HepG2 (cell line): Measurements from ENCODE around the gene ERMARD. TPM values are rescaled to one million over a fixed set of nuclear protein-coding genes. Genes with fewer than 3 reads are reported as not detected.

Experiments used
- BHLHE40 ChIP-seq: IDR thresholded peaks from 2 replicates; pipeline ENCODE4 v1.6.1; 2011; ENCODE audit warnings: low read length, improper control_type of control experiment
- CCDC6 ChIP-seq: sonication (generic); formaldehyde crosslinking; IDR thresholded peaks from 2 replicates; pipeline ENCODE4 v1.8.1; 2022; ENCODE audit warnings: mild to moderate bottlenecking, missing genetic modification reagents, moderate library complexity
- GATAD2A ChIP-seq: IDR thresholded peaks from 2 replicates; pipeline ENCODE4 v1.6.1; 2016
- HOXD1 ChIP-seq: sonication (generic); formaldehyde crosslinking; IDR thresholded peaks from 2 replicates; pipeline ENCODE4 v1.5.0; 2020; ENCODE audit warnings: missing genetic modification reagents
- NFE2L1 ChIP-seq: sonication (generic); formaldehyde crosslinking; IDR thresholded peaks from 2 replicates; pipeline ENCODE4 v1.4.0; 2020; ENCODE audit warnings: missing genetic modification reagents, mild to moderate bottlenecking, borderline replicate concordance
- PHF20 ChIP-seq: sonication (generic); formaldehyde crosslinking; IDR thresholded peaks from 2 replicates; pipeline ENCODE4 v1.5.0; 2020; ENCODE audit warnings: mild to moderate bottlenecking, missing genetic modification reagents
- SMARCC2 ChIP-seq: fragments of 450-650 bp; IDR thresholded peaks from 2 replicates; pipeline ENCODE4 v1.6.1; 2017; ENCODE audit warnings: antibody characterized with exemption, mild to moderate bottlenecking
- TAF15 ChIP-seq: fragments of 200-400 bp; formaldehyde crosslinking; IDR thresholded peaks from one replicate; pipeline ENCODE4 v1.6.1; 2018; ENCODE audit warnings: mild to moderate bottlenecking, low read depth, low read length; ENCODE audit not compliant: poor library complexity, severe bottlenecking
- TBL1XR1 ChIP-seq: fragments of 150-350 bp; IDR thresholded peaks from 2 replicates; pipeline ENCODE4 v1.6.1; 2014; ENCODE audit warnings: borderline replicate concordance, low read length; ENCODE audit not compliant: partially characterized antibody
- ZC3H4 ChIP-seq: sonication (generic); formaldehyde crosslinking; IDR thresholded peaks from 2 replicates; pipeline ENCODE4 v1.4.0; 2020; ENCODE audit warnings: missing genetic modification reagents, borderline replicate concordance
- ZFP36L1 ChIP-seq: sonication (generic); formaldehyde crosslinking; IDR thresholded peaks from 2 replicates; pipeline ENCODE4 v1.8.0; 2022; ENCODE audit warnings: mild to moderate bottlenecking, missing genetic modification reagents, moderate library complexity
- ZIK1 ChIP-seq: sonication (generic); formaldehyde crosslinking; IDR thresholded peaks from 2 replicates; pipeline ENCODE4 v1.5.0; 2020; ENCODE audit warnings: mild to moderate bottlenecking, low read depth, missing genetic modification reagents, borderline replicate concordance
- ZNF263 ChIP-seq: sonication (generic); formaldehyde crosslinking; IDR thresholded peaks from 2 replicates; pipeline ENCODE4 v1.4.0; 2020; ENCODE audit warnings: missing genetic modification reagents
- ZNF75D ChIP-seq: sonication (generic); formaldehyde crosslinking; IDR thresholded peaks from 2 replicates; pipeline ENCODE4 v1.8.1; 2023; ENCODE audit warnings: missing genetic modification reagents, mild to moderate bottlenecking, borderline replicate concordance
- ZNF772 ChIP-seq: sonication (generic); formaldehyde crosslinking; IDR thresholded peaks from 2 replicates; pipeline ENCODE4 v1.5.0; 2020; ENCODE audit warnings: mild to moderate bottlenecking, missing genetic modification reagents
- polyA plus RNA-seq, 8 experiments: library from polyadenylated mRNA; depleted of rRNA in 3 of 8; stranded (reverse) in 7 of 8; unstranded in 1 of 8; fragments of >200 nt; fragmentation: Illumina TruSeq in 4 of 8; extraction: Trizol in 4 of 8; gene quantifications; 2 replicates each; pipeline versions ENCODE4 v1.2.1 to v1.2.3, GENCODE V29; 2011 to 2016; ENCODE audit warnings: low read depth in 4 of 8, missing spikeins in 1 of 8, mixed read lengths in 1 of 8; ENCODE audit not compliant: insufficient read depth in 1 of 8
- total RNA-seq, 5 experiments: library from RNA; depleted of rRNA; stranded (reverse); fragments of >200 nt; fragmentation: Illumina TruSeq; extraction: Trizol; gene quantifications; 2 replicates each; pipeline ENCODE4 v1.2.3, GENCODE V29; 2016; ENCODE audit warnings: low read depth in 1 of 5
- TF ChIP-seq, protein P1 (sequence below): sonication (generic); formaldehyde crosslinking; conservative IDR thresholded peaks from 2 replicates; pipeline ENCODE4 v1.5.0; 2020; ENCODE audit warnings: missing genetic modification reagents
- TF ChIP-seq, protein P2 (sequence below): sonication (generic); formaldehyde crosslinking; IDR thresholded peaks from 2 replicates; pipeline ENCODE4 v1.4.0; 2020; ENCODE audit warnings: mild to moderate bottlenecking, missing genetic modification reagents
- TF ChIP-seq, protein P3 (sequence below): conservative IDR thresholded peaks from 2 replicates; pipeline ENCODE4 v1.6.1; 2018; ENCODE audit warnings: missing genetic modification reagents

ERMARD gene
- total and polyA plus RNA-seq, 2 of the 13 experiments (the other 11 are each of a cell fraction or from before 2014, with no cell fraction given): 8.8 to 10.7 TPM

DNA sequence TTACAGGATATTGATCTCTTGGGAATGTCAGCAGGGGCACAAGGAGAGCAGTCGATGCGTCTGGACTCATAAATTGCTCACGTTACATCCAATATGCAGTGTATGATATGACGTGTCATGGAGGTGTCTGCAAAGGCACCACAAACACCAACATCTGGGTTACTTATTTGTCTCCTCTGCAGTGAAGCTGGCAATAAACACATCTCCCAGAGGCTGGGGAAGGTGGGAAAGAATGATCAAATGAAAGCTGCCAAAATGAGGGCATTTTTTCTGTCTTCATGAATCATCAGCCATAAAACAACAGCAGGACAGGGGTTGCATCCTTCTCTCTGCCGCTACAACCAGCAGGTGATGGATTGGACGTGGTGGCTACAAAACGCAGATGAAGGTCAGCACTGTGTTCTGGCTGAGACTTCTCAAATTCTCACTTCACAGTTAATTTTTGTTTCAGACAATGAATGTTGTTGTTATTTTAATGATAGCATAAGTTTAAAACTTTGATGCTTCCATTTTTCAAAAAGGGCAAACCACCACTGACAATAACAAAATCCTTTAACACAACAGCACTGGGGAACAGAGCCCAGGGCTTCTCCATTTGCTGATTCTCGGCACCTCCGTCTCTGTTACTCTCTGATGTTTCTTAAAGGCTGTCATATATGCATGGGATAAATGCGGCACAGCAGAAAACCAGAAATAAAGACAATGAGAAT, 47.5 kb downstream of the ERMARD start (continued):
- no peak for TF ChIP-seq ZNF263 (CRISPR knock-in tag)
- no peak for TF ChIP-seq BHLHE40
- TF ChIP-seq HOXD1 (CRISPR knock-in tag): 0 out of 2 replicates have a peak, but pooled peaks have one; percentile 10
- TF ChIP-seq TAF15: no peak
- no peak for TF ChIP-seq GATAD2A (CRISPR knock-in tag)
- TF ChIP-seq TBL1XR1: peak; percentile 1
- TF ChIP-seq NFE2L1 (CRISPR knock-in tag): no peak
- TF ChIP-seq ZNF75D (CRISPR knock-in tag): no peak
- no peak; the same call in 1 of the 2 replicates for TF ChIP-seq ZC3H4 (CRISPR knock-in tag)
- no peak for TF ChIP-seq SMARCC2
- TF ChIP-seq, protein P1, sequence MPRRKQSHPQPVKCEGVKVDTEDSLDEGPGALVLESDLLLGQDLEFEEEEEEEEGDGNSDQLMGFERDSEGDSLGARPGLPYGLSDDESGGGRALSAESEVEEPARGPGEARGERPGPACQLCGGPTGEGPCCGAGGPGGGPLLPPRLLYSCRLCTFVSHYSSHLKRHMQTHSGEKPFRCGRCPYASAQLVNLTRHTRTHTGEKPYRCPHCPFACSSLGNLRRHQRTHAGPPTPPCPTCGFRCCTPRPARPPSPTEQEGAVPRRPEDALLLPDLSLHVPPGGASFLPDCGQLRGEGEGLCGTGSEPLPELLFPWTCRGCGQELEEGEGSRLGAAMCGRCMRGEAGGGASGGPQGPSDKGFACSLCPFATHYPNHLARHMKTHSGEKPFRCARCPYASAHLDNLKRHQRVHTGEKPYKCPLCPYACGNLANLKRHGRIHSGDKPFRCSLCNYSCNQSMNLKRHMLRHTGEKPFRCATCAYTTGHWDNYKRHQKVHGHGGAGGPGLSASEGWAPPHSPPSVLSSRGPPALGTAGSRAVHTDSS: no peak
- TF ChIP-seq PHF20 (CRISPR knock-in tag): peak; percentile 29; the same call in 1 of the 2 replicates
- TF ChIP-seq, protein P2, sequence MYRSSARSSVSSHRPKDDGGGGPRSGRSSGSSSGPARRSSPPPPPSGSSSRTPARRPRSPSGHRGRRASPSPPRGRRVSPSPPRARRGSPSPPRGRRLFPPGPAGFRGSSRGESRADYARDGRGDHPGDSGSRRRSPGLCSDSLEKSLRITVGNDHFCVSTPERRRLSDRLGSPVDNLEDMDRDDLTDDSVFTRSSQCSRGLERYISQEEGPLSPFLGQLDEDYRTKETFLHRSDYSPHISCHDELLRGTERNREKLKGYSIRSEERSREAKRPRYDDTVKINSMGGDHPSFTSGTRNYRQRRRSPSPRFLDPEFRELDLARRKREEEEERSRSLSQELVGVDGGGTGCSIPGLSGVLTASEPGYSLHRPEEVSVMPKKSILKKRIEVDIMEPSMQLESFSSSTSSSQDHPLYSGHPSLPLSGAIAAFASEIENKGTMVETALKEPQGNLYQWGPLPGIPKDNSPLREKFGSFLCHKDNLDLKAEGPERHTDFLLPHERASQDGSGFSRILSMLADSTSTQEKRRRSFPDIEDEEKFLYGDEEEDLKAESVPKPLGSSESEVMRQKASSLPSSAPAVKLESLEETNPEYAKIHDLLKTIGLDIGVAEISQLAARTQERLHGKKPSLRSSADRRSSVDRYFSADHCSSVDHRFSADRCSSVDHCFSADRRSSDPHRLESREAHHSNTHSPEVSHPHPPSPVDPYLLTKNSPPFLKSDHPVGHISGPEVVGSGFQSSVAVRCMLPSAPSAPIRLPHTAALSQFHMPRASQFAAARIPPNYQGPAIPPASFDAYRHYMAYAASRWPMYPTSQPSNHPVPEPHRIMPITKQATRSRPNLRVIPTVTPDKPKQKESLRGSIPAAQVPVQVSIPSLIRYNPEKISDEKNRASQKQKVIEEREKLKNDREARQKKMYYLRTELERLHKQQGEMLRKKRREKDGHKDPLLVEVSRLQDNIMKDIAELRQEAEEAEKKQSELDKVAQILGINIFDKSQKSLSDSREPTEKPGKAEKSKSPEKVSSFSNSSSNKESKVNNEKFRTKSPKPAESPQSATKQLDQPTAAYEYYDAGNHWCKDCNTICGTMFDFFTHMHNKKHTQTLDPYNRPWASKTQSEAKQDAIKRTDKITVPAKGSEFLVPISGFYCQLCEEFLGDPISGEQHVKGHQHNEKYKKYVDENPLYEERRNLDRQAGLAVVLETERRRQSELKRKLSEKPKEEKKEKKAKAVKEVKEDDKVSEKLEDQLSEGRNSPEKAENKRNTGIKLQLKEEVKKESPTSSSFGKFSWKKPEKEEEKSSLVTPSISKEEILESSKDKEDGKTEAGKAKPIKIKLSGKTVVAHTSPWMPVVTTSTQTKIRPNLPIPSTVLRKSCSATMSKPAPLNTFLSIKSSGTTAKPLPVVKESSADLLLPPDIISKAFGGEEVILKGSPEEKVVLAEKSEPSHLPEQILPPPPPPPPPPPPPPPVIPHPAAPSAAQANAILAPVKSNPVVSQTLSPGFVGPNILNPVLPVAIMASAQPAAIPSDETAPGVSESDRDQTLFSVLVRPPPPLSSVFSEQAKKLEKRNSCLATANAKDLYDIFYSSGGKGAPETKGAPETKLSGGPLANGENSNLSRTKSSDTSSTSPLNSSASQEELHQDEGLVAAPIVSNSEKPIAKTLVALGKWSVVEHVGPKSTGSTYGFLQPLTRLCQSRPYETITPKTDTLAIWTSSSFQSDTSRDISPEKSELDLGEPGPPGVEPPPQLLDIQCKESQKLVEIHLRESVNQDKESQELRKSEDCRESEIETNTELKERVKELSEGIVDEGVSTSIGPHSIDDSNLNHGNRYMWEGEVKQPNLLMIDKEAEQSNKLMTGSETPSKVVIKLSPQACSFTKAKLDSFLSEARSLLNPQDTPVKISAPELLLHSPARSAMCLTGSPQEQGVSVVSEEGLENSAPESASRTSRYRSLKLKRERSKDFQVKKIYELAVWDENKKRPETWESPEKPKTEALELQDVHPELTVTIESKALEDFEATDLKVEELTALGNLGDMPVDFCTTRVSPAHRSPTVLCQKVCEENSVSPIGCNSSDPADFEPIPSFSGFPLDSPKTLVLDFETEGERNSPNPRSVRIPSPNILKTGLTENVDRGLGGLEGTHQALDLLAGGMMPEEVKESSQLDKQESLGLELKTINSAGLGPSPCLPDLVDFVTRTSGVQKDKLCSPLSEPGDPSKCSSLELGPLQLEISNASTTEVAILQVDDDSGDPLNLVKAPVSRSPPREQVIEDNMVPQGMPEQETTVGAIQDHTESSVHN (CRISPR knock-in tag): no peak
- TF ChIP-seq ZIK1 (CRISPR knock-in tag): no peak
- peak; percentile 16; the same call in 1 of the 2 replicates for TF ChIP-seq CCDC6 (CRISPR knock-in tag)
- no peak for TF ChIP-seq ZFP36L1 (CRISPR knock-in tag)
- TF ChIP-seq, protein P3, sequence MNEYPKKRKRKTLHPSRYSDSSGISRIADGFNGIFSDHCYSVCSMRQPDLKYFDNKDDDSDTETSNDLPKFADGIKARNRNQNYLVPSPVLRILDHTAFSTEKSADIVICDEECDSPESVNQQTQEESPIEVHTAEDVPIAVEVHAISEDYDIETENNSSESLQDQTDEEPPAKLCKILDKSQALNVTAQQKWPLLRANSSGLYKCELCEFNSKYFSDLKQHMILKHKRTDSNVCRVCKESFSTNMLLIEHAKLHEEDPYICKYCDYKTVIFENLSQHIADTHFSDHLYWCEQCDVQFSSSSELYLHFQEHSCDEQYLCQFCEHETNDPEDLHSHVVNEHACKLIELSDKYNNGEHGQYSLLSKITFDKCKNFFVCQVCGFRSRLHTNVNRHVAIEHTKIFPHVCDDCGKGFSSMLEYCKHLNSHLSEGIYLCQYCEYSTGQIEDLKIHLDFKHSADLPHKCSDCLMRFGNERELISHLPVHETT: no peak
- TF ChIP-seq ZNF772: no peak
